Astrocyte of the cerebellum (primary cell): ENCODE measurements around the gene TNP2.

Source experiments
- DNase-seq: peaks from one replicate; pipeline ENCODE4 v3.0.0-alpha.2; 2011; ENCODE audit warnings: low read depth
- H3K4me3 ChIP-seq: 2 replicates; pipeline ENCODE4 v1.5.1; 2011; ENCODE audit warnings: mild to moderate bottlenecking, low read depth, low read length, moderate library complexity
- in situ Hi-C: cut with HindIII; loops from 2 replicates; pipeline ENCODE4 v1.10.0; 2017; ENCODE audit warnings: low sequenced_read_pairs
- TF ChIP-seq, protein P1 (sequence below): IDR thresholded peaks from 2 replicates; pipeline ENCODE4 v1.5.1; 2012; ENCODE audit warnings: low read length, low read depth, moderate library complexity, mild to moderate bottlenecking; ENCODE audit errors: missing control alignments

Gene TNP2

GRCh38 chr16:11232852-11233726, 36.0 kb downstream of the TNP2 start:
- H3K4me3 ChIP-seq: no peak overlapping the region
- TF ChIP-seq, protein P1, sequence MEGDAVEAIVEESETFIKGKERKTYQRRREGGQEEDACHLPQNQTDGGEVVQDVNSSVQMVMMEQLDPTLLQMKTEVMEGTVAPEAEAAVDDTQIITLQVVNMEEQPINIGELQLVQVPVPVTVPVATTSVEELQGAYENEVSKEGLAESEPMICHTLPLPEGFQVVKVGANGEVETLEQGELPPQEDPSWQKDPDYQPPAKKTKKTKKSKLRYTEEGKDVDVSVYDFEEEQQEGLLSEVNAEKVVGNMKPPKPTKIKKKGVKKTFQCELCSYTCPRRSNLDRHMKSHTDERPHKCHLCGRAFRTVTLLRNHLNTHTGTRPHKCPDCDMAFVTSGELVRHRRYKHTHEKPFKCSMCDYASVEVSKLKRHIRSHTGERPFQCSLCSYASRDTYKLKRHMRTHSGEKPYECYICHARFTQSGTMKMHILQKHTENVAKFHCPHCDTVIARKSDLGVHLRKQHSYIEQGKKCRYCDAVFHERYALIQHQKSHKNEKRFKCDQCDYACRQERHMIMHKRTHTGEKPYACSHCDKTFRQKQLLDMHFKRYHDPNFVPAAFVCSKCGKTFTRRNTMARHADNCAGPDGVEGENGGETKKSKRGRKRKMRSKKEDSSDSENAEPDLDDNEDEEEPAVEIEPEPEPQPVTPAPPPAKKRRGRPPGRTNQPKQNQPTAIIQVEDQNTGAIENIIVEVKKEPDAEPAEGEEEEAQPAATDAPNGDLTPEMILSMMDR: no peak
- in situ Hi-C loops: no loop called here
- DNase-seq: no peak

GRCh38 chr16:11232302-11232851, 36.7 kb downstream of the TNP2 start:
- H3K4me3 ChIP-seq: no peak overlapping the region
- DNase-seq: no peak
- TF ChIP-seq, protein P1: no peak
- in situ Hi-C loops: no loop called here

DNA sequence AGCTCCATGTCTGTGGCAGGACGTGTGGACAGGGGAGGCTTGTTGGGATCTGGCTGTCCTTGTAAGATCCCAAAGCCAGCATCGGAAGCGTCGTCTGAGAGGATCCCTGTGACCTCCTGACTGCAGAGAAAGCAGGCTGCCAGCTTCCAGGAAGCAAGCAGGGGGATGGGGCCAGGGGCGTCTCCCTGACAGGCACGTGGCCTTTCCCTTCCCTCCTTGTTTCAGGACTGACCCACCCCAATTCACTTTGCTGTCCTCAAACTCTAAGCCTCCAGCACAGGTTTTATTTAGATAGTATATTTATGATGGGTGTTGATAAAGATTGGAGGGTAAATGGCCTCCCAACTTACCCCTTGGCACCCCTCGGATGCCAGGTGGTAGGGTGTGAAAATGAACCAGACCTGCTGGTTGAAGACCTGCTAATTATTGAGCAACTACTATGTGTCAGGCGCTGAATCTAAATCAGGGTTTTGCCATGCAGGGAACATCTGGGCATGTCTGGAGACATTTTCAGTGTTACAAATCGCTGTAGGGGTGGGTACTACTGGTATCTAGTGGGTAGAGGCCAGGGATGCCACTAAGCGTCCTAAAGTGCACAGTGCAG, 37.7 kb downstream of the TNP2 start:
- TF ChIP-seq, protein P1: no peak

DNA sequence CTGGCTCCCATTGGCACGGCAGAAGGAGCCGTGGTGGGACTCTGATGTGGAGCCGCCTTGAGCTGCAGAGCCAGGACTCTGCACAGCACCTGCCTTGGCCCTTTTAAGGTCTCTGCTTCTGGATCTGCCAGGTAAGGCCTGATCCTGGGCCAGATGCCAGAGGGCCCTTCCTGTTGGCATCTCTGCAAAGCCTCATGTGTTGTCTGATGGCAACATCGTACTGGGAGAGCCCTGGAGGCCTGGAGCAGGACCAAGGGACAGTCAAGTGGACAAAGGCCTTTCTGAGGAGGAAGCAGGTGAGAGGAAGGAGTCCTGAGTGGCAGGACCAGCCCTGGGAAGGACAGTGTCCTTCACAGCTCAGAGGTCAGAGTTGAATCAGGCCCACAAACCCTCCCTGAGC, 39.2 kb downstream of the TNP2 start:
- in situ Hi-C loops: no loop called here
- H3K4me3 ChIP-seq: no peak overlapping the region
- no peak for DNase-seq
- TF ChIP-seq, protein P1: no peak

More for the DNA sequence above, 37.7 kb downstream of the TNP2 start:
- no peak overlapping the region for H3K4me3 ChIP-seq
- in situ Hi-C loops: no loop called here
- DNase-seq: no peak

DNA sequence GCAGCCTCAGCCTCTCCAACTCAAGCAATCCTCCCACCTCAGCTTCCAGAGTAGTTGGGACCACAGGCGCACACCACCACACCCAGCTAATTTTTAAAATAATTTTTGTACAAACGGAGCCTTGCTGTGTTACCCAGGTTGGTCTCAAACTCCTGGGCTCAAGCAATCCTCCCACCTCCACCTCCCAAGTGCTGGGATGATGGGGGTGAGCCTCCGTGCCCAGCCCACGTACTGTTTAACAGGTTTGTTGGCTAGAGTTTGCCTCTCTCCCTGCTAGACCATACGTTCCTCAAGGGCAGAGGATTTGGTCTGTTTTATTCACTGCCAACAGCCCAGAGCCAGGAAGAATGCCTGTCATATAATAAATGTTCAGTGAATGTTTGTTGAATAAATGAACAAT, 39.7 kb downstream of the TNP2 start:
- DNase-seq: no peak
- in situ Hi-C loops: no loop called here

GRCh38 chr16:11225677-11226549, 43.2 kb downstream of the TNP2 start:
- TF ChIP-seq, protein P1: no peak
- no peak overlapping the region for H3K4me3 ChIP-seq
- in situ Hi-C loops: no loop called here
- DNase-seq: no peak

More for the DNA sequence above, 39.7 kb downstream of the TNP2 start:
- H3K4me3 ChIP-seq: no peak overlapping the region
- TF ChIP-seq, protein P1: no peak
